ENCODE data around the gene CIB1. TPM values are rescaled to one million over a fixed set of nuclear protein-coding genes. Genes with fewer than 3 reads are reported as not detected.

CIB1 gene
- total and polyA plus RNA-seq, 12 donors, result 70.5 to 144 (median 79.7) TPM

- no peak for ATAC-seq
- H3K9me3 ChIP-seq, result no peaks in the 10 kb centered on the region
- peak within 1 kb of the TSS; percentile 63 to 100 (median 90) for H3K4me3 ChIP-seq
- TF ChIP-seq, protein P1, sequence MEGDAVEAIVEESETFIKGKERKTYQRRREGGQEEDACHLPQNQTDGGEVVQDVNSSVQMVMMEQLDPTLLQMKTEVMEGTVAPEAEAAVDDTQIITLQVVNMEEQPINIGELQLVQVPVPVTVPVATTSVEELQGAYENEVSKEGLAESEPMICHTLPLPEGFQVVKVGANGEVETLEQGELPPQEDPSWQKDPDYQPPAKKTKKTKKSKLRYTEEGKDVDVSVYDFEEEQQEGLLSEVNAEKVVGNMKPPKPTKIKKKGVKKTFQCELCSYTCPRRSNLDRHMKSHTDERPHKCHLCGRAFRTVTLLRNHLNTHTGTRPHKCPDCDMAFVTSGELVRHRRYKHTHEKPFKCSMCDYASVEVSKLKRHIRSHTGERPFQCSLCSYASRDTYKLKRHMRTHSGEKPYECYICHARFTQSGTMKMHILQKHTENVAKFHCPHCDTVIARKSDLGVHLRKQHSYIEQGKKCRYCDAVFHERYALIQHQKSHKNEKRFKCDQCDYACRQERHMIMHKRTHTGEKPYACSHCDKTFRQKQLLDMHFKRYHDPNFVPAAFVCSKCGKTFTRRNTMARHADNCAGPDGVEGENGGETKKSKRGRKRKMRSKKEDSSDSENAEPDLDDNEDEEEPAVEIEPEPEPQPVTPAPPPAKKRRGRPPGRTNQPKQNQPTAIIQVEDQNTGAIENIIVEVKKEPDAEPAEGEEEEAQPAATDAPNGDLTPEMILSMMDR (IDR thresholded peaks at IDR 0.05), result no peak
- peak within 1 kb of the TSS; percentile 77 to 98 (median 92) for H3K27ac ChIP-seq
- peaks cover 0 to 68% (median 16%) of the 10 kb centered on the region in 9 donors for H3K36me3 ChIP-seq
- DNase-seq, result no peak
- 5 to 6% methylated on average over 48 to 49 of the region's 49 CpGs for WGBS, 2 donors
- intact Hi-C loops (cut with DNase I), result loop anchor here in 3 of 10 donors (5.0 kb wide), 2 partner anchors 33 to 132 kb away; partner anchors contain the start of genes NGRN (in 2 of the 3) and IDH2 (in 1 of the 3)
- no peaks in the 10 kb centered on the region for H3K27me3 ChIP-seq
- H3K4me1 ChIP-seq, result peaks cover 4 to 48% (median 43%) of the 10 kb centered on the region in 9 donors
These were observed 601 bp upstream of the CIB1 start, which contains the start of gene GDPGP1 for GRCh38 chr15:90234096-90234988. TSS of gene GDPGP1 (plus strand) at chr15:90234209. CDS start at chr15:90240909, 6,700 bp downstream.

GRCh38 chr15:90232941-90233386, 777 bp downstream of the CIB1 start:
- Histone ChIP-seq H3K27ac (peak overlapping the region; percentile 77 to 98 (median 91)), H3K27me3 (no peaks in the 10 kb centered on the region), H3K9me3 (no peaks in the 10 kb centered on the region), H3K36me3 (peaks cover 0 to 69% (median 16%) of the 10 kb centered on the region in 9 donors), H3K4me3 (peak overlapping the region; percentile 63 to 100 (median 90)), H3K4me1 (peaks cover 4 to 57% (median 47%) of the 10 kb centered on the region in 9 donors)
- WGBS, 2 donors, result 12 to 13% methylated on average over 9 of the region's 9 CpGs
- no peak for ATAC-seq
- intact Hi-C loops (cut with DNase I), result loop anchor here in 3 of 10 donors (2.0 to 5.0 kb wide), 3 partner anchors 34 to 131 kb away; partner anchors contain the start of genes NGRN (in 2 of the 3) and IDH2 (in 1 of the 3)
- no peak for DNase-seq
- TF ChIP-seq, protein P1 (IDR thresholded peaks at IDR 0.05), result peak in 4 of 9 donors; percentile 53 to 61 (median 56)

DNA sequence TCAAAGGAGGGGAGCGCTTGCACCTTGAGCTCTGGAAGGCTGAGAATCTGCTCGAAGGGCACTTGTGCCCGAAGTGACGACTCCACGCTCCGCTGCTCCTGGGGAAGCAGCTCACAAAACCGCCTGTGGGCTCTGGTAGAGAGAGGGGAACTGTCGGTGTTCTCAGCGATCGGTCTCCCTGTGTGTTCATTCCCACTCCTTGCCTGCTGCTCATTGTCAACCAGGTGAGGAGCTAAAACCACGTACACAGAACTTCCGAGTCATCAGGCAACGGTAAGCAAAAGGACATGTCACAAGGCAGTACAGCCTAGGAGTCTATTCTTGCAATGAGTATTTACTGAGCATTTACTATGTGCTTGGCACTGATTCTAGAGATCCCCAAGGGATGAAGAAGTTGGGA, 1.5 kb downstream of the CIB1 start:
- ATAC-seq (no peak), DNase-seq (no peak)
- TF ChIP-seq, protein P1 (IDR thresholded peaks at IDR 0.05), result no peak
- H3K27ac ChIP-seq, result peak overlapping the region in 4 of 10 donors; percentile 85 to 98 (median 90)
- intact Hi-C loops (cut with DNase I), result loop anchor here in 3 of 10 donors (2.0 to 5.0 kb wide), 3 partner anchors 35 to 130 kb away; partner anchors contain the start of genes NGRN (in 2 of the 3) and IDH2 (in 1 of the 3)
- H3K9me3 ChIP-seq, result no peaks in the 10 kb centered on the region
- H3K27me3 ChIP-seq, result no peaks in the 10 kb centered on the region
- H3K36me3 ChIP-seq, result peaks cover 0 to 69% (median 16%) of the 10 kb centered on the region in 9 donors
- peaks cover 4 to 57% (median 47%) of the 10 kb centered on the region in 9 donors for H3K4me1 ChIP-seq
- H3K4me3 ChIP-seq, result peak overlapping the region in 4 of 10 donors; percentile 80 to 98 (median 96)
- 90 to 92% methylated on average over 13 of the region's 13 CpGs for WGBS, 2 donors
